Caki2 (cell line): ENCODE measurements around the gene SCLY. TPM values are rescaled to one million over a fixed set of nuclear protein-coding genes. Genes with fewer than 3 reads are reported as not detected.

Experiments used
- DNase-seq: peaks from one replicate; pipeline ENCODE4 v3.0.0-alpha.2; 2015; ENCODE audit warnings: low read depth
- in situ Hi-C: cut with HindIII; loops from 2 replicates; pipeline ENCODE4 v1.10.0; 2016; ENCODE audit warnings: low sequenced_read_pairs, low pct_unique_long_range_greater_than_20kb, mixed read lengths
- total RNA-seq: library from RNA; depleted of rRNA; stranded (reverse); fragments of >200 nt; shearing (Covaris generic); gene quantifications from 2 replicates; pipeline ENCODE4 v1.2.3, GENCODE V29; 2014; ENCODE audit warnings: low replicate concordance

SCLY gene
- total RNA-seq, 1 experiment from 2014 or later, result 16.7 TPM

DNA sequence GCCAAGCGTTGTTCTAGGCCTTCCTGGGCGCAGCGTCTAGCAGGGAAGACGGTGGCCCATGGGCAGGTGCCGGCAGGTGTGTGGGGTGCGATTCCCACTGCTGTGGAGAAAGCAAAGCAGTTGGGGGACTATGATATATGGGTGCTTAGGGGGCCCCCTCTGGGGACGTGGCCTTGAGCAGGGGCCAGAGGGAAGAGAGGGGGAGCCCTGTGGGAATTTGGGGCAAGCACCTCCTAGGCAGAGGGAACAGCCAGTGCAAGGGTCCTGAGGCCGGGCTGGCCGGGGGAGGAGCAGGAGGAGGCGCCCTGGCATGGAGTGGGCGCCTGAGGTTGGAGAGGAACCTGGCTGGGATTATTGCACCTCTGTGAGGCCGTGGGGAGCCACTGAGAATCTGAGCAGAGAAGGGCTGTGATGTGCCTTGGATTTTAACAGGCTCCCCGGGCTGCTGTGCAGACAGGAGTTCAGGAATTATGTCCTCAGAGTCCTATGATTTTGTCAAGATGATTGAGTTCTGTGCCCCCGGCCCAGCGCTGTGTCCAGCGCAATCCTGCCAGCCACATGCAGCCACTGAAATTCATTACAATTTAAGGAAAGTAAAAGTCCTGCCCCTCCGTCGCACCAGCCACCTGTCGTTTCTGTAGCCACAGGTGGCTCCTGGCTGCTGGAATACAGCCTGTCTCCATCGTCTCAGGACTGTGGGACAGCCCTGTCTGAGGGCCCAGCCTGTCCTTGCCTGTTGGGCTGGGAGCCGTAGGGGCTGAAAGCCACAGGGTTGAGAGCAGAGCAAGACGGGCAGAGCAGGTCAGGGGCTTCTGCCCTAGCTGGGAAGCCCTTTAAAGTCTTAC, 68.6 kb downstream of the SCLY start:
- in situ Hi-C loops, result no loop called here
- no peak for DNase-seq

DNA sequence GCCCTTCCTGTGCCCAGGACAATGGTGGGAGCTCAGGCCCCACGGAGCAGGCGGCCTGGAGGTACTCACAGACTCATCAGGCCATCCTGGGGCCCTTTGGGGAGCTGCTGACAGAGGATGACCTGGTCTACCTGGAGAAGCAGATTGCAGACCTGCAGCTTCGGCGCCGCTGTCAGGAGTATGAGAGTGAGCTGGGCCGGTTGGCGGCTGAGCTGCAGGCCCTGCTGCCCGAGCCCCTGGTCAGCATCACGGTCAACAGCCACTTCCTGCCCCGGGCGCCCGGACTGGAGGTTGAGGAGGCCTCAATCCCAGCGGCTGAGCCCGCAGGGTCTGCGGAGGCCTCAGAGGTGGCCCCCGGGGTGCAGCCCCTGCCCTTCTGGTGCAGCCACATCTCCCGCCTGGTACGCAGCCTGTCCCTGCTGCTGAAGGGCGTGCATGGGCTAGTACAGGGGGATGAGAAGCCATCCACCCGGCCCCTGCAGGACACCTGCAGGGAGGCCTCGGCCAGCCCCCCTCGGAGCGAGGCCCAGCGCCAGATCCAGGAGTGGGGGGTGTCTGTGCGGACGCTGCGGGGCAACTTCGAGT, 69.4 kb downstream of the SCLY start:
- in situ Hi-C loops, result no loop called here
- no peak for DNase-seq

DNA sequence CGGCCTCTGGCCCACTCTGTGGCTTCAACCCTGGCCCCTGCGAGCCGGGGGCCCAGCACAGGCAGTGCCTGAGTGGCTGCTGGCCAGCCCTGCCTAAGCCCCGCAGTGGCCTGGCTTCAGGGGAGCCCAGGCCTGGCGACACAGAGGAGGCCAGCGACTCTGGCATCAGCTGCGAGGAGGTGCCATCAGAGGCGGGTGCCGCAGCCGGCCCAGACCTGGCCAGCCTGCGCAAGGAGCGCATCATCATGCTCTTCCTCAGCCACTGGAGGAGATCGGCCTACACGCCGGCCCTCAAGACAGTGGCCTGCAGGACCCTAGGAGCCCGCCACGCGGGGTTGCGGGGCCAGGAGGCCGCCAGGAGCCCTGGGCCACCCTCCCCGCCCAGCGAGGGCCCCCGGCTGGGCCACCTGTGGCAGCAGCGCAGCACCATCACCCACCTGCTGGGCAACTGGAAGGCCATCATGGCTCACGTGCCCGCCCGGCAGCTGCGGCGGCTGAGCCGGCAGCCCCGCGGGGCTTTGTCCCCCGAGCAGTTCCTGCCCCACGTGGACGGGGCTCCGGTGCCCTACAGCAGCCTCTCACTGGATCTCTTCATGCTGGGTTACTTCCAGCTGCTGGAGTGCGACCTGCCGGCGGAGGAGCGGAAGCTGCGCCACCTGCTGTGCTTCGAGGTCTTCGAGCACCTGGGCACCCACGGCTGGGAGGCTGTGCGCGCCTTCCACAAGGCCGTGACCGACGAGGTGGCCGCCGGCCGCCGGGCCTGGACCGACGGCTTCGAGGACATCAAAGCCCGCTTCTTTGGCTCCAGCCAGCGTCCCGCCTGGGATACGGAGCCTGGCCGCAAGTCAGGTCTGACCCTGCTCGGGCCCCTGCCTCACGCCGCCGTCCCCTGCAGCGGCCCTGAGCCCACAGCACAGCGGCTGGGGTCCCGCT, 70.2 kb downstream of the SCLY start:
- in situ Hi-C loops, result no loop called here
- DNase-seq, result no peak

DNA sequence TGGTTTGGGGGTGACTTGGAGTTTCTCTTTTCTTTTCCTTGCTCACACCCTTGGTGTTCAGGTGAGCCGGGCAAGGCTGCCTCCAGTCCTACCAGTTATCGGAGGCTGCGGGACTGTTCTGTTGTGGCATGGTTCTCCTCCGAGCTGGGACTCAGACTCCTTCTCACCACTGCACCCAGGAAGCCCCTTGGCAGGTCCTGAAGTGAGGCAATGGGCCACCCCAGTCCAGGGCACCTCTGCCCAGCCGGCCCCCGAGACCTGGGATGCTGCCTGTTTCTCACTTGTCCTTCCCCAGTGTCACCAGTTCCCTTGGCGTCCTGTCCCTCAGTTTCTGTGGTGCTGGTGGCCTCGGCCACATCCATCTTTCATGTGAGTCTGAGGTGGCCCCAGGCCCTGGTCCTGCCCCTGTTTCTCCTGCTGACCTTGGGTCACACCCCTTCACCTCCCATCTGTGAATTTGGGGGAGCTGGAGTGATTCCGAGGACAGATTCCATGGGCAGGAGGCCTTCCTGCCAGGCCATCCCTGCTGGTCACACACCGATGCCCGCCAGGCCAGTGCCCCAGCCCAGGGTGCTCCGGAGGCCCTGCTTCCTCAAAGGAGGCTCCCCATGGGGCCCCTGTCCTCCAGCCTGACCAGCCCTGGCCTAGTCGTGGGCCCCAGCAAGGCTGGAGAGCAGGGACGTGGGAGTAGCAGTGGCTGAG, 71.1 kb downstream of the SCLY start:
- in situ Hi-C loops, result no loop called here

DNA sequence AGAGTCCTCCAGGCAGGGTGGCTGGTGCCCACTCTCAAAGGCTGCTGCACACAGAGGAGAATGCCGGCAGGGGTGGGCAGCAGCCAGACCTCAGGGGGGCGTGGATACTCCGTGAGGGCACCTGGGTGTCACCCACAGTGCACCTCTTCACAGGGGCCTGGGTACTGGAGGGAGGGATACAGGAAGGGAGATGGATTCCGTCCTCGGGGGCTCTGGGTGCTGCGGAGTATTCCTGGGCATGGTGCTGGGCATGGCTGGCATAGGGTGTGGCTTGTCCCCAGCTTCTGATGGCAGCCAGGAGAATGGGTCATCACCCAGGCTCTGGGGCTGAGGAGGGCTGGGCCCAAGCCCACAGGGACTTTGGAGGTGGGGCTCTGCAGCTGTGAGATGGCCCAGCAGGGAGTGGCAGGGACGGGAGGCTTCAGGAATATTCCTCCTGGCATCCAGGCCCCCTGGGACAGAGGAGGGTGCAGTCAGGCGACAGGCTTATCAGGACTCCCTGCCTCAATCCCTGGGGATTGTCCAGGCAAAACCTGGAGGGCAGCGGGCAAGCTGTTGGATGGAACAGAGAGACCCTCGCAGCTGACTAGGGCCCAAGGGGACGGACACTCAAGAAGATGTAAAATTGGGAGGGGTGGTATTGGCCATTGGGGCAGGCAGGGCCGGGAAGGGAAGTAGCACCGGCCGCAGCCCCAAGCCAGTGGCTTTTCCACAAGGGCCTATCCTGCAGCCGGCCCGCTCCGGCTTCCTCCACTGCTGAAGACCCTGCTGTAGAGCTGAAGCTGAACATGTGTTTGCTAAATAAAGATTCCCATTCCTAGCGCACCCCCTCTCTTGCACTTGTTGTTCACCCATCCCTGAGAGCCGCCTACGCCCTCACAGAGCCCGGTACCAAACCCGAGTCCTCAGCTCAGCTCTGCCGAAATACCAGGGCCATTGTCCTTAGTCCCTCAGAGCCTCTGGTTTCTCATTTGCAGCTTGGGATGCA, 72.0 kb downstream of the SCLY start:
- DNase-seq, result no peak
- in situ Hi-C loops, result no loop called here

More for the DNA sequence above, 71.1 kb downstream of the SCLY start:
- no peak for DNase-seq

DNA sequence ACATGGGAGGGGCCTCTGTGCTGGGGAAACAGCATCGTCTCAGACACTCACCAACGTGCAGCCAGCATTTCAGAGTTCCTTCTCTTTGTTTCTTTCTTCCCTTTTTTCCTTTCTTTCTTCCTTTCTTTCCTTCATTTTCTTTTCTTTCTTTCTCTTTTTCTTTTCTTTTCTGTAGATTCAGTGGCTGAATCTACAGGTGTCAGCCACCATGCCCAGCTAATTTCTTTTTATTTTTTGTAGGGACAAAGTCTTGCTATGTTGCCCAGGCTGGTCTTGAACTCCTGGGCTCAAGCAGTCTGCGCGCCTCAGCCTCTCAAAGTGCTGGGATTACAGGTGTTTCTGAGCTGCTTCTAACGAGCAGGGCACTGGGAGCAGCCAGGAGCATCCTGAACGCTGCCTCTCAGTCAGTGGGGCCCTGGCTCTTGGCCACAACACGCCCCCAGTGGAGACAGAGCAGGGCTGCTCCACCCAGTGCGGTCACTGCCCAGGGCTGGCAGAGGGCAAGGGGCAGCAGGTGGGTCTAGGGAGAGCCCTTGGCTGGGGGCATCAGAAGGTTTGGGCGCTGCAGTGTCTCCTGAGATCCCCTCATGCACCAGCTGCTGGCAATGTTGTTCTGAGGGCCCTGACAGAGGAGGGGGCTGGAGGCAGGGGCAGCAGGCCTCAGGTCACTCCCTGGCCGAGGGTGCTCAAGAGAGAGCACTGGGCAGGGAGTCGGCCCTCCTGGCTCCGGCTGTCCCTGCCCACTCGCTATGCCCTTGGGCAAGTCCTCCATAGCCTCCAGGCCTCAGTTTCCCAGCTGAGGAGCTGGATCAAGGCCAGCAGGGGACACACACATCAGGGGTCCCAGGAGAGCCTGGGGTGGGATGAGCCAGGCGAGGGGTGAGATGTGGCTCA, 72.9 kb downstream of the SCLY start:
- in situ Hi-C loops, result no loop called here
- no peak for DNase-seq

DNA sequence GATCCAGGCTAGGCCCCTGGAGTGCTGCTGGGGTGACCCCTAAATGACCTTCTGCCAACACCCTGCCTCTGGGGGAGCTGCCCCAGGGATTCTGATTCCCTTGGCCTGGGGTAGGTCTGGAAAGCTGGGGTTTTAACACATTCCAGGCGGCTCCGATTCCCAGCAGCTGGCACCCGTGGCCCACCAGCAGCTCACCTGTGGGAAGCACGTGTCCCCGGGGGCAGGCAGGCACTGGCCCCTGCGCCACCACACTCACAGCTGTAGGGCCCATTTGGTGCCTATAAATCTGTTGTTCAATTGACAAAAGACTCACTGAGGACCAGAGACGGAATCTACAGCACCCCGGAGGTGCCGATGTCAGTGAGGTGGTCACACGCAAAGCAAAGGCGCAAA, 73.6 kb downstream of the SCLY start:
- no peak for DNase-seq
- in situ Hi-C loops, result no loop called here

DNA sequence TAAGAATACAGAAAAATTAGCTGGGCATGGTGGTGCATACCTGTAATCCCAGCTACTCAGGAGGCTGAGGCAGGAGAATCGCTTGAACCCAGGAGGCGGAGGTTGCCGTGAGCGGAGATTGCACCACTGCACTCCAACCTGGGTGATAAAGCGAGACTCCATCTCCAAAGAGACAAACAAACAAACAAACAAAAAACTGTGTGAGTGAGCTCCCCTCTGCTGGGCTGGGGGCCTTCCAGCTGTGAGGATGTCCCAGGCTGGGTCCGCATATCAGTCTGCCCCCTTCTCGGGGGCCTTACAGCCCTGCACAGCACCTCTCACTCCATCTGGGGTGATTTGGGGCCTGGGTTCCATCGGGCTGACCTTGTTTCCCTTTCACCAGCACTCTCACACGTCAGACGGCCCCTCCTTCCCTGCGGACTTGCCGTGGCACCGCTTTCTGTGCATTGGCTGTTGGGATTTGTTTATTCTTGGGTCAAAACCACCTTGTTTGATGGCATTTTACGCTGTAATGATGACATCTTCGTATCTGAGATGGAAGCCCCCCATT, 74.9 kb downstream of the SCLY start:
- no peak for DNase-seq
- in situ Hi-C loops, result no loop called here

DNA sequence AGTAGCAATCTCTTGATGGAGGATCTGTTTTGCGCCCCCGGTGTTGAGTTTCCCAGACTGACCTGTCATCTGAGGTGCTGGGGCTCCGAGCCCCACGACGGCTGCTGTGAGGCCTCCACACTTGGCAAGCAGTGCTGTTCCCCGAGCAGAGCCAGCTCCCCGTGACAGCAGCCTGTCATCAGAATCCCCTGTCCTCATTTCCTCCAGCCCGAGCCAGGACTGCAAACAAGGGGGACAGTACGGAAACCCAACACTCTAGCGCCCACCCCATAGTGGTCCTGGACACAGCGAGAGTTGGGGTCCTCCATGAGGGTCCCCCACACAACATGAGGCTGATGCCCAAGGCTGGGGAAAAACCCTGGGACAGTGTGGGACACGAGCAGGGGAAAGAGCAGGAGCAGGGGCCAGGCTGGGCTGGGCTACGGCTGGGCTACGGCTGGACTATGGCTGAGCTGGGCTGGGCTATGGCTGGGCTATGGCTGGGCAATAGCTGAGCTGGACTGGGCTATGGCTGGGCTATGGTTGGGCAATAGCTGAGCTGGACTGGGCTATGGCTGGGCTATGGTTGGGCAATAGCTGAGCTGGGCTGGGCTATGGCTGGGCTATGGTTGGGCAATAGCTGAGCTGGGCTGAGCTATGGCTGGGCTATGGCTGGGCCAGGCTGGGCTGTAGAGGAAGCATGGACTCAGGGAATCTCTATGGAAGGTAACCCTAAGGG, 76.2 kb downstream of the SCLY start:
- no peak for DNase-seq
- in situ Hi-C loops, result no loop called here

DNA sequence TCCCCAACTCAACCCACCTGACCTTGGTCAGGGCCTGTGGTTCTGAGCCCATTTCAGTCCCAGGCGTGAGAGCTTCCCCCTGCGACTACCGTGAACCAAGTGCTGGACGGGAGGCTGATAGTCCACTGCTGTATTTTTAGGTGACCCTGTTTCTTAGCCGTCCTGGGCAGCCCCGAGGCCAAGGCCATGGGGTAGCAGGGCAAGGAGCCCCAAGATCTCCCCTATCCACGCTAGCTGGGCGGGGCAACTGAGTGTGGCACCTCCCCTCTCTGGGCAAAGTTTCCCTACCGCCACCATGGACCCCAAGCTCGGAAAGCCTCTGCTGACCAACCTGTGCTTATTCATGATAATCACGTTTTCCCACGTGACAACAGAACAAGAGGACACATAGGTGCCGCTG, 77.1 kb downstream of the SCLY start:
- in situ Hi-C loops, result no loop called here
- no peak for DNase-seq

DNA sequence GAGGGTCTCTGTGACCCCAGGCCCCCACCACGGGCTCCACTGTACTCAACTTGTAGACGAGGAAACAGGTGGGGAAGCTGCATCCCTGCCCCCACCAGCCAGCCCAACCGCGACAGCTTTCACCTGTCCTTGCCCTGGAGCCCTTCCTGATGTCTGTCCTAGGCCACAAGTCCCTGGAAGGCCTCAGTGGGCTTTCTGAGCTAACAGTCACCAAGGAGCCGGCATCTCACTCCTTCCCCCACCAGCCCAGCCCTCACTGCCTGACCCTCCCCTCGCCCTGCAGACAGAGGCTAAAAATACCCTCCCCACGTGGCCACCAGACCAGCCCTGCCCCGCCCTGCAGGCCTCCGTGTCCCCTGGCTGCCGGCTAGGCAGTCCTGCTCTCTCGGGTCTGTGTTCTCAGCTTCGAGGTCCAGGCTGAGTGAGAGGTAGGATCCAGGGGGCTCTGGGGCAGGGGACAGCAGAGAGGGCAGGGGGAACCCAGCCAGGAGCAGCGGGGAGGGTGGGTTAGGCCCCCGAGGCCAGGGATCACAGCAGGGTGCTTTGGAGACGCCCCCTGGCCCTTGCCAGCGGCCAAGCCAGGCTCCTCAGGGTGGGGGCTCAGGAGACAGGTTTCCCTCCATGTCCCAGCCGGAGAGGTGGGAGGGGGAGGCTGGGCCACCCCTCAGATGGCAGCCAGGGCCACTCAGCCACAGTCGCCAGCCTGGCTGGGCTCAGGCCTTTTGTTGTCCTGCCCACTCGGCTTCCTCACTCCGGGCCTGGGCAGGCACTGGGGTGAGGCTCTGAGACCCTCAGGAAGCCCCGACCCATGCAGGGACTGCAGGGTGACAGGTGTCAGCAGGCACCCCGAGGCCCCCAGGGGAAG, 77.8 kb downstream of the SCLY start, which contains the start of gene KLHL30:
Gene KLHL30 (plus strand): TSS at position 338 of the 865 bp plus-strand sequence. CDS start 2,087 bp downstream, outside the sequence.
- DNase-seq, result no peak

DNA sequence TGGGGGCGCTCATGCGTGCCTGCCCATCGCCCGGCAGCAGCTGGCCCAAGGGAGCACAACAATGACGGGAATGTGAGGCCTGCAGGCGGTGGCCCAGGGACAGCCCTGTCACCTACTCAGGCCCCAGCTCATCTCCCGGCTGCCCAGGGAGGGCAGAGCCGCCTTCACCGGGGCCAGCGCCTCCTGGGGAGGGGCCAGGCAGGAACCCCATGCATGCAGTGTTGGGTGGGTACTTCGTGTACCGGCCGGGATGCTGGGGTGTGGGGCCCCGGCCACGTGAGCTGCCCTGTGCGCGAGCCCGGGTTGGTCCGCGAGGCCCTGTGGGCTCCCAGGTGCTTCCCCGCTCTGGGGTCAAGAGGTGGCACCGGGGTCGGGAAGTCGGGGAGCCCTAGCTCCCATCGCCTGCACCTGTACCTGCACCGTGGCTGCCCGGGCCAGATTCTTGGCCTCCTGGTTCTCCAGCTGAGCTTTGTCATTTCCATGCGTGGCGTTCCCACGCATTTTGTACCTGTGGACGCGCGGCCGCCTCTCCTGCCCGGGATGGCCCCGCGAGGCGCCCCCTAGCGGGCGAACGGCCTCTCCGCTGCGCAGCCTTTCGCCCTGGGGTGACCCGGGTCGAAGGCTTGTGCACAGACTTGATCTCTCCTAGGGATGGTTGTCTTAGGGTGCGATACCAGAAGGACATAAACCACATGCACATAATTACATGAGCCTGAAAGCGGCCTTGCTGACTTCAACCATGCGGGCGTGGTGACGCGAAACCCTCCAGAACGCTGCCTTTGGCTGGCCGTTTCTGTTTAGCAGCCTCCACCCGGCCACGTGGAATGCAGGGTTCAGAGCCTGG, 78.6 kb downstream of the SCLY start:
- in situ Hi-C loops, result no loop called here
- DNase-seq, result no peak

More for the DNA sequence above, 77.8 kb downstream of the SCLY start, which contains the start of gene KLHL30:
- in situ Hi-C loops, result no loop called here

DNA sequence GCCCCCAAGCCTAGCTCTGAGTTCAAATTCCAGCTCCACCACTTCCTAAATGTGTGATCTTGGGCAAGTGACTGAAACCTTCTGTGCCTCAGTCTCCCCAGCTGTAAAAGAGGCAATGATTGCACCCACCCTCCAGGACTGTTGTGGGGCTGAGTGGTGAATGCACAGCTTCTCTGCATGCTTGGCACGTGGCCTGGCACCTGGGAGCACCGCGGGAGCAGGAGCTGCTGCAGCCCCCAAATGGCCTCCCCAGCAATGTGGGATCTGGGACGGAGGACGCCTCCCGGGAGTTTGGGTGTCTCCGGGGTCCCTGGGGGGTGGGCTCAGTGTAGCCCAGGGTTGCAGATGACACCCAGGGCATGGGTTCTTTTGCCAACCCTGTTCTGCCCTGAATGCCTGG, 79.2 kb downstream of the SCLY start:
- DNase-seq, result no peak
- in situ Hi-C loops, result no loop called here
